HepG2 (cell line): ENCODE results near the gene SMYD4. TPM values are rescaled to one million over a fixed set of nuclear protein-coding genes. Genes with fewer than 3 reads are reported as not detected.

ENCODE experiments used
- BRCA1 ChIP-seq: sonication (generic); formaldehyde crosslinking; IDR thresholded peaks from 2 replicates; pipeline ENCODE4 v1.4.0; 2020; ENCODE audit warnings: missing genetic modification reagents
- HNF1B ChIP-seq: sonication (generic); formaldehyde crosslinking; IDR thresholded peaks from 2 replicates; pipeline ENCODE4 v1.5.1; 2020; ENCODE audit warnings: mild to moderate bottlenecking, moderate library complexity, missing genetic modification reagents
- KMT2A ChIP-seq: sonication (generic); formaldehyde crosslinking; IDR thresholded peaks from 2 replicates; pipeline ENCODE4 v1.4.0; 2020; ENCODE audit warnings: missing genetic modification reagents
- MLLT10 ChIP-seq: sonication (generic); formaldehyde crosslinking; IDR thresholded peaks from 2 replicates; pipeline ENCODE4 v1.4.0; 2020; ENCODE audit warnings: missing genetic modification reagents
- NFKB2 ChIP-seq: sonication (generic); formaldehyde crosslinking; IDR thresholded peaks from 2 replicates; pipeline ENCODE4 v1.4.0; 2020; ENCODE audit warnings: missing genetic modification reagents, borderline replicate concordance
- ZBTB49 ChIP-seq: sonication (generic); formaldehyde crosslinking; IDR thresholded peaks from 2 replicates; pipeline ENCODE4 v1.4.0; 2020; ENCODE audit warnings: missing genetic modification reagents, borderline replicate concordance
- ZNF264 ChIP-seq: sonication (generic); formaldehyde crosslinking; IDR thresholded peaks from 2 replicates; pipeline ENCODE4 v1.4.0; 2020; ENCODE audit warnings: missing genetic modification reagents
- ZNF331 ChIP-seq: sonication (generic); formaldehyde crosslinking; IDR thresholded peaks from 2 replicates; pipeline ENCODE4 v1.4.0; 2020; ENCODE audit warnings: missing genetic modification reagents
- ZNF501 ChIP-seq: sonication (generic); formaldehyde crosslinking; IDR thresholded peaks from 2 replicates; pipeline ENCODE4 v1.5.1; 2020; ENCODE audit warnings: mild to moderate bottlenecking, moderate library complexity, missing genetic modification reagents
- ZSCAN25 ChIP-seq: sonication (generic); formaldehyde crosslinking; IDR thresholded peaks from 2 replicates; pipeline ENCODE4 v1.8.0; 2022; ENCODE audit warnings: mild to moderate bottlenecking, missing genetic modification reagents
- ZSCAN31 ChIP-seq: sonication (generic); formaldehyde crosslinking; IDR thresholded peaks from 2 replicates; pipeline ENCODE4 v1.5.0; 2020; ENCODE audit warnings: low read depth, mild to moderate bottlenecking, missing genetic modification reagents
- polyA plus RNA-seq, 8 experiments: library from polyadenylated mRNA; depleted of rRNA in 3 of 8; stranded (reverse) in 7 of 8; unstranded in 1 of 8; fragments of >200 nt; fragmentation: Illumina TruSeq in 4 of 8; extraction: Trizol in 4 of 8; gene quantifications; 2 replicates each; pipeline versions ENCODE4 v1.2.1 to v1.2.3, GENCODE V29; 2011 to 2016; ENCODE audit warnings: low read depth in 4 of 8, missing spikeins in 1 of 8, mixed read lengths in 1 of 8; ENCODE audit not compliant: insufficient read depth in 1 of 8
- total RNA-seq, 5 experiments: library from RNA; depleted of rRNA; stranded (reverse); fragments of >200 nt; fragmentation: Illumina TruSeq; extraction: Trizol; gene quantifications; 2 replicates each; pipeline ENCODE4 v1.2.3, GENCODE V29; 2016; ENCODE audit warnings: low read depth in 1 of 5
- TF ChIP-seq, protein P1 (sequence below): sonication (generic); formaldehyde crosslinking; IDR thresholded peaks from 2 replicates; pipeline ENCODE4 v1.5.0; 2020; ENCODE audit warnings: mild to moderate bottlenecking, missing genetic modification reagents, borderline replicate concordance
- TF ChIP-seq, protein P2 (sequence below): sonication (generic); formaldehyde crosslinking; IDR thresholded peaks from 2 replicates; pipeline ENCODE4 v1.4.0; 2020; ENCODE audit warnings: missing genetic modification reagents, borderline replicate concordance

The SMYD4 gene
- total and polyA plus RNA-seq, 2 of the 13 experiments (the other 11 are each of a cell fraction or from before 2014, with no cell fraction given) = 7.4 to 11.3 TPM

GRCh38 chr17:1742371-1743087 is 87.2 kb downstream of the SMYD4 start, which contains the start of gene SERPINF2 (continued):
- TF ChIP-seq NFKB2 (CRISPR knock-in tag) (peak; percentile 61; the same call in 1 of the 2 replicates), KMT2A (no peak), ZNF501 (CRISPR knock-in tag) (peak; percentile 68), ZNF331 (CRISPR knock-in tag) (peak; percentile 56), ZBTB49 (CRISPR knock-in tag) (no peak), ZSCAN31 (CRISPR knock-in tag) (0 out of 2 replicates have a peak, but pooled peaks have one; percentile 44), MLLT10 (CRISPR knock-in tag) (no peak), BRCA1 (CRISPR knock-in tag) (peak; percentile 59; the same call in 1 of the 2 replicates), ZSCAN25 (CRISPR knock-in tag) (peak; percentile 73; the same call in 1 of the 2 replicates), ZNF264 (peak; percentile 62; the same call in 1 of the 2 replicates), HNF1B (CRISPR knock-in tag) (peak; percentile 97)
- TF ChIP-seq, protein P1, sequence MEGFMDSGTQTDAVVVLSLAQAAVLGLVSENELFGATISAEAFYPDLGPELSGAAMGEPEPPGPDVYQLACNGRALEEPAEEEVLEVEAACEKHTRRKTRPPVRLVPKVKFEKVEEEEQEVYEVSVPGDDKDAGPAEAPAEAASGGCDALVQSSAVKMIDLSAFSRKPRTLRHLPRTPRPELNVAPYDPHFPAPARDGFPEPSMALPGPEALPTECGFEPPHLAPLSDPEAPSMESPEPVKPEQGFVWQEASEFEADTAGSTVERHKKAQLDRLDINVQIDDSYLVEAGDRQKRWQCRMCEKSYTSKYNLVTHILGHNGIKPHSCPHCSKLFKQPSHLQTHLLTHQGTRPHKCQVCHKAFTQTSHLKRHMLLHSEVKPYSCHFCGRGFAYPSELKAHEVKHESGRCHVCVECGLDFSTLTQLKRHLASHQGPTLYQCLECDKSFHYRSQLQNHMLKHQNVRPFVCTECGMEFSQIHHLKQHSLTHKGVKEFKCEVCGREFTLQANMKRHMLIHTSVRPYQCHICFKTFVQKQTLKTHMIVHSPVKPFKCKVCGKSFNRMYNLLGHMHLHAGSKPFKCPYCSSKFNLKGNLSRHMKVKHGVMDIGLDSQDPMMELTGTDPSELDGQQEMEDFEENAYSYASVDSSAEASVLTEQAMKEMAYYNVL (CRISPR knock-in tag) = no peak
- TF ChIP-seq, protein P2, sequence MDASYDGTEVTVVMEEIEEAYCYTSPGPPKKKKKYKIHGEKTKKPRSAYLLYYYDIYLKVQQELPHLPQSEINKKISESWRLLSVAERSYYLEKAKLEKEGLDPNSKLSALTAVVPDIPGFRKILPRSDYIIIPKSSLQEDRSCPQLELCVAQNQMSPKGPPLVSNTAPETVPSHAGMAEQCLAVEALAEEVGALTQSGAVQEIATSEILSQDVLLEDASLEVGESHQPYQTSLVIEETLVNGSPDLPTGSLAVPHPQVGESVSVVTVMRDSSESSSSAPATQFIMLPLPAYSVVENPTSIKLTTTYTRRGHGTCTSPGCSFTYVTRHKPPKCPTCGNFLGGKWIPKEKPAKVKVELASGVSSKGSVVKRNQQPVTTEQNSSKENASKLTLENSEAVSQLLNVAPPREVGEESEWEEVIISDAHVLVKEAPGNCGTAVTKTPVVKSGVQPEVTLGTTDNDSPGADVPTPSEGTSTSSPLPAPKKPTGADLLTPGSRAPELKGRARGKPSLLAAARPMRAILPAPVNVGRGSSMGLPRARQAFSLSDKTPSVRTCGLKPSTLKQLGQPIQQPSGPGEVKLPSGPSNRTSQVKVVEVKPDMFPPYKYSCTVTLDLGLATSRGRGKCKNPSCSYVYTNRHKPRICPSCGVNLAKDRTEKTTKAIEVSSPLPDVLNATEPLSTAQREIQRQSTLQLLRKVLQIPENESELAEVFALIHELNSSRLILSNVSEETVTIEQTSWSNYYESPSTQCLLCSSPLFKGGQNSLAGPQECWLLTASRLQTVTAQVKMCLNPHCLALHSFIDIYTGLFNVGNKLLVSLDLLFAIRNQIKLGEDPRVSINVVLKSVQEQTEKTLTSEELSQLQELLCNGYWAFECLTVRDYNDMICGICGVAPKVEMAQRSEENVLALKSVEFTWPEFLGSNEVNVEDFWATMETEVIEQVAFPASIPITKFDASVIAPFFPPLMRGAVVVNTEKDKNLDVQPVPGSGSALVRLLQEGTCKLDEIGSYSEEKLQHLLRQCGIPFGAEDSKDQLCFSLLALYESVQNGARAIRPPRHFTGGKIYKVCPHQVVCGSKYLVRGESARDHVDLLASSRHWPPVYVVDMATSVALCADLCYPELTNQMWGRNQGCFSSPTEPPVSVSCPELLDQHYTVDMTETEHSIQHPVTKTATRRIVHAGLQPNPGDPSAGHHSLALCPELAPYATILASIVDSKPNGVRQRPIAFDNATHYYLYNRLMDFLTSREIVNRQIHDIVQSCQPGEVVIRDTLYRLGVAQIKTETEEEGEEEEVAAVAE (CRISPR knock-in tag) = peak; percentile 60; the same call in 1 of the 2 replicates
